Hypothalamus (tissue), 51 donors: ENCODE results near the gene REX1BD.
A peak's percentile ranks its signal among the peaks of the same experiment; 100 is the strongest.
"Not testable (repeated sequence)": the region's sequence is repeated elsewhere in the genome, so short reads cannot be mapped to it uniquely, and the experiment has no call there.

ENCODE experiments used
- DNase-seq, 51 donors: peaks; one replicate each; lab custom pipeline; 2025; lab: John Stamatoyannopoulos, UW

REX1BD gene

DNA sequence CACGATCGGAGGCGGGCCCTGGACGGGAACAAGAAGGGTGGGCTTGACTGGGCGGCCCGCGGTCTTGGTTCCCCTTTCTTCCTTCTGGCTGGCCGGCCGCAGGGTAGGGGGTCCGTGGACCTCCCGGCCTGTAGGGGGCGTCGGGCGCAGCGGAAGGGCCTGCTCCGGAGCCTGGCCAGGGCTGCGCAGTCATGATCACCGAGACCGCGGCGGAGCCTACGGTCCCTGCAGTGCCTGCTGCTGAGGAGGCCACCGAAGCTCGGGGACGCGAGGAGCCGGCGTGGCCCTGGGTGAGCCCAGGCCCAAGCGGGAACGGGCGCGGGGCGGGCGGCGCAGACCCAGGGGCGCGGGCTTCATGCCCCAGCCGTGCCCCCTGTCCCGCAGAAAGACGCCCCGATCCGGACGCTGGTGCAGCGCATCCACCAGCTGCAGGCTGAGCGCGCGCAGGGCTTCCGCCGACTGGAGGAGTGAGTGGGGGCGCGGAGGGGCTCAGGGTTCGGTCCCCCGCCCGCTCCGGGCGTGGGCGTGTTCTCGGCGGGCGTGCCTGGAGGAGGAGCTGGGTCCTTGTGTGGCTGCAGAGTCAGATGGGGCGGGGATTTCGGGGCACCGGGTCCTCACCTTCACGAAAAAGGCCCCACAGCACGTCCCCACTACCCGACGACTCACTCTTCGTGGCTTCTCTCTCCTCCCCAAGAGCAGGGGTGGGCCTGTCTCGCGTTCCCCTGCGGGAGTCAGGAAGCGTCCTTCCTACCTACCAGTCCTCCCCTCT lies at the start of gene REX1BD:
Gene REX1BD (plus strand): TSS at position 188 of the 769 bp plus-strand sequence. CDS start 4 bp downstream, at position 192.
- peak; percentile 23 to 88 (median 69) for DNase-seq

DNA sequence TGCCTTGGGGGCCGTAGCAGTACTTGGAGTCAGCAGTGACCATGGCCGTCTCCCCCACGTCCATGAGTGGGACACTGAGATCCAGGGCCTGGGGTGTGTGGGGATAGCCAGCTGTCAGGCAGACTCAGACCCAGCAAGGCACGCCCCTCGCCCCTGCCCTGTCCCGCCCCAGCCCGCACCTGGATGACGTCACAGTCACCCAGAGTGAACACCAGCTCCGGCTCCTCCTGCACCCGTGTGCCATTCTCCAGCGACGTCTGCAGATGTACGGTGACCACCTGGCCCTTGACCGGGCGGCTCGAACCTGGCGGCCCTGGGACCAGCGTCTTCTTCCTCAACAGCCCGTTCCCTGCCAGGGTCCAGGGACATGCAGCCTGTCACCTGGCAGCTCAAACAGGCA lies 49.2 kb upstream of the REX1BD start:
- DNase-seq = no peak

- DNase-seq = not testable (repeated sequence)
Measured at GRCh38 chr19:18540200-18540599, 48.4 kb upstream of the REX1BD start.

DNA sequence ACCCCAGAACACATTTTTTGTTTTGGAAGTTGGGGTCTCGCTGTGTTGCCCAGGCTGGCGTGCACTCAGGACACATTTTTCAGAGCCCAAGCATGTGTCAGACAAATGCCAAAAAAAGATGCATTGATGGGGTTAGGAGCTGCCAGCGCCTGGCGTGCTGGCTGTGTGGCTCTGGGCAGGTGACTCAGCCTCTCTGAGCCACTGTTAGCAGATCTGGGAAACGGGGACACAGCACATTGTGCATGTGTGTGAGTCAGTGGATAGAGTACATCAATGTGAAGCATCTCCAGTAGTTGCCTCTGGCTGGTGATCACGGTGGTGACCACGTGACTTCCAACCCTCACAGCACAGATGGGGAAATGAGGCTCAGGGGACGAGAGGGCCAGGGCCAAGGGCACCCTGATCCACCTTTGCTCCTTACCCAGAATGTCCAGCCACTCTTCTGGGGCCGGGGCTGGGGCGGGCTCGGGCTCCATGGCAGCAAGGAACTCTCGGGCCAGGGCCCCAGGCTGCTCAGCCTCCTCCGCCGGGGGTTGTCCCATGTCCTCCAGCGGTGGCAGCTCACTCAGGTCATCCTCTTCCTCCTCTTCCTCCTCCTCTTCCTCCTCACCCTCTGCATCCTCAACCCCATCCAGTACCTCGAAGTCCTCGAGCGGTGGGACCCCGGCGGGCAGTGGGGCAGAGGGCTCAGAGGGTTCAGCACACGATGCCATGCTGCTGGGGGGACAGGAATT lies 47.2 kb upstream of the REX1BD start:
- peak in 3 of 51 donors; percentile 5 to 63 (median 7) for DNase-seq

DNA sequence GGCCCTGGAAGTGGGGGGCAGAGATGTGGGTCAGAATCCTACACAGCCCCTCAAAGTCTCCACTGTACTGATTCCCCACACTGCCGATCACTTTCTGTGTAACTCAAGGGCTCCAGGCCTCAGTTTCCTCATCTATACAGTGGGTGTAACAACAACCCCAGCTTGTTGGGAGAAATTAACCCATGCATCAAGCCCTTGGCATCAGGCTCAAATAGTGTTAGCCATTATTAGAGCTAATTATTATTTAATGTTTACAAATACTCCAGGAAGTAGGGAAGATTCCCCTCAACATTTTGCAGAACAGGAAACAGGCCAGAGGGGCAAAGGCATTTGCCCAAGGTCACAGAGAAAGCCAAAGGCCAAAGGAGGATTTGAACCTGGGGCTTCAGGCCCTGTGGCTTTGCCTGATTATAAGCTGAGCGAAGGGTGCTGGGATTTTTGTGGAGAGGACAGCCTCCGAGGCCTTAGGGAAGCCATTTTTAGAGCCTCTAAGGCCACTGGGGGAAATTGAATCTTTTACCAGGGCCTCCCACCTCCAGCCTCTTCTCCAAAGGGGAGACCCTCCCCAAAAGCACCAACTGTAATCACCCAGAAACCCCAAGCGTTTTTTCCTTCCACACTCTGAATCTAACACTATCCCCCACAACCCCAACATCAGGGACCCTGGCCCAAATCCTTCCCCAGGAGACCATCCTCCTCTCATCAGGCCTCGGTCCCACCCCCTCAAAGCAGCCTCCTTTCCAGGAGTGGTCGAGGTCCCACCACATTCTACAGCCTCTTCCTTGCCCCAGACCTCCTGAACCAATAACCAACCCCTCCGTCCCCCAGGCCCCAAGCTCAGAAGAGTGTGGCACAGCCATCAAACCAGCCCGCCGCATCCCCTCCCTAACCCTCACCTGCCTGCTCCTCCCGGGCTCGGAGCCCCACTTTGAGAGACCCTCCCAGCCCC lies 46.3 kb upstream of the REX1BD start:
- DNase-seq = peak in 5 of 51 donors; percentile 31 to 62 (median 39)

DNA sequence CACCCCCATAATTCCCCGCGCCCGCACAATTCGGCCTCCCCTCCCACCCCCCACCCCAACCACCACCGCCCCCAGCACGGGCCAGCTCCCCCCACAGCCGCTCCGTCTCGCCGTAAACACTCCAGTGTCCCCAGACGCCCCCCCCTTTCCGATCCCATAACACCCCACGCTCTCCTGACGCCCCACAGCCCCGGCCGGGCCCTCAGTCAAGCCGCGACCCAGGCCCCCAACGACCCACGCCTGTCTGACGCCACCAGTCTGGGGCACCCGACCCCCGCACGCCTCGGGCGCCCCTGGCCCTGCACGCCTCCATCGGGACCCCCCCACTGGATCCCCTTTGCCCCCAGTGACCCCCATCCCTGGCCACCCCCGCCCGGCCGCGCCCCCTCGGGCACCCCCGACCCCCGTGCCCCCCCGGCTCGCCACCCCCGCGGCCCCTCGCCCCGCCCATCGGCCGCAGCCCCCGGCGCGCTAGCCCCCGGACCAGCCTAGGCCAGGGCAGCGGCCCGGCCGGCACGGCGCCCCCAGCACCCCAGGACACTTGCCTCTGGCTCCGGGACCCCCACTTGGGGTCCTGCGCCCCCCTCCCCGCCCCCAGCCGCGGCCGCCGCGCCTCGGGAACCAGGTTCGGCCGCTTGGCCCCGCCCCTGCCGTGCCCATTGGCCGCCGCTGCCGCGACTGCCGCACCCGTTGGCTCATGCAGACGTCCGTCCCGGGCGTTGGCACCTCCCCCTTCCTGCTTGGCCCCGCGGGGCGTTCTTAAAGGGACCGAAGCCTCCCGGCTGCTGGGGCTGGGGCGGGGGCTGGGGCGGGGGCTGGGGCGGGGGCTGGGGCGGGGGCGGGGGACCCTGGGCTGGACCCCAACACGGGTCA lies 45.4 kb upstream of the REX1BD start, which contains the start of gene FKBP8:
Gene FKBP8 (minus strand): TSS at position 633 of the 873 bp plus-strand sequence. CDS start 1,603 bp downstream, outside the sequence.
- peak; percentile 22 to 95 (median 86) for DNase-seq

DNA sequence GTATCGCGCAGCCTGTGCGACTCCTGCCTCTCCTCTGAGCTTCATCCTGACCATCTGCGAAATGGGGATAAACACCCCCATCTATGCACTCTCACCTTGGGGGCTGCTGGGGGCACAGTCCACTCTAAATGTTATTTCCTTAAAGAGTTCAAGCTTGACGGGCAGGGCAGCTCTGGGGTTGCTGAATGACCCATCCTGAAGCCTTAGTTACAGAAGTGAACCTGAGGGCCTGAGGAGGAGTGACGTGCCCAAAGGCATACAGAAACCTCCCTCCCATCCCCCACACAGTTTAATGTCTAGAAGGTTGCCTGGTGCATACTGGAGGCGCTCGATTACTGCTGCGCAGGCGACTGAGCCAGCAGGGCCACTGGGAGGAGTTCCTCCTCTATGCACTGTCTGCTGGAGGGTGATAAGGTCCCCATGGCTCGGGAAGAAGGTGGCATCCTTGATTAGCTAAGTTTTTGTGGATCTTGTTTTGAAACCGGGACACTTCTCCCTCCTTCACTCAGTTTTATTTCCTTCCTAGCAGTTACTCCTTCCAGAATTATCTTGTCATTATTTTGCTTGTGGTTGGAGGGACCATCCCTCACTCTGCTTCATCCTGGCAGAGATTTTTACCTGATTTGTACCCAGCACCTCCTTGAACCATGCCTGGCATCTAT lies 44.7 kb upstream of the REX1BD start:
- peak in 18 of 51 donors; percentile 3 to 40 (median 22) for DNase-seq

GRCh38 chr19:18551631-18552030 lies 37.0 kb upstream of the REX1BD start:
- no peak for DNase-seq

DNA sequence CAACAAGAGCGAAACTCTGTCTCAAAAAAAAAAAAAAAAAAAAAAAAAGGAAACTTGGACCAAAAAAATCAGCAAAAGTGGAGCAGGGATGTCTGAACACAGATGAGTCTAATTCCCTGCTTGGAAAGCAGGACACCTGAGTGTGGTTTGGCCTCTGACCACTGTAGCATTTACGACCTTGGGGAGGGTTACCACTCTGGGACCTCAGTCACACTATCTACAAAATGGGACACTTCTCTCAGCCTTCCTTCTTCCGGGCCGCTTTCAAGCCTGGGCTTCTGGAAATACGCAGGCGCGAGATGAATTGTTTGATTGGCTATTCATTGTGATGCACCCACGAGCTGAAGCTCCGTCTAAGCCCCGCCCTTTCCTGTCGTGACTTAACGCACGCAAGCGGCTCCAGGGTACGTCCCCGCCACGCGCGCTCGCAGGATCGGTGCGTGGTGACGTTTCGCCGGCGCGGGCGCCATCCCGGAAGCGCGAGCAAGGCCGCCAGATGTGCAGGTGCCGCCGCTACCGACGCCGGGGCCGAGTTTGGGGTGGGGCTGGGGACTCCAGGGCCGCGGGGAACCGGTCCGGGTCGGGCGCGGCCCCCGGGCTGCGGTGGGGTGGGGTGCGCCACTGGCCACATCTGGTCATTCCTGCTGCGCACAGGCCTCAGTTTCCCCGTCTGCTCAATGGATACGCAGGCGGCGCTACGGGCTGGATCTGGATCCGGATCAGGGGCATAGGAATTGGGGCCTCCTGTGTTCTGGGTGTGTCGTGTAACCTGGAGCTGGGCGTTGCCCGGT lies 31.0 kb upstream of the REX1BD start, which contains the start of gene KXD1:
Gene KXD1 (plus strand): TSS at position 460 of the 791 bp plus-strand sequence. CDS start 4,187 bp downstream, outside the sequence.
- DNase-seq = peak; percentile 50 to 98 (median 94)

DNA sequence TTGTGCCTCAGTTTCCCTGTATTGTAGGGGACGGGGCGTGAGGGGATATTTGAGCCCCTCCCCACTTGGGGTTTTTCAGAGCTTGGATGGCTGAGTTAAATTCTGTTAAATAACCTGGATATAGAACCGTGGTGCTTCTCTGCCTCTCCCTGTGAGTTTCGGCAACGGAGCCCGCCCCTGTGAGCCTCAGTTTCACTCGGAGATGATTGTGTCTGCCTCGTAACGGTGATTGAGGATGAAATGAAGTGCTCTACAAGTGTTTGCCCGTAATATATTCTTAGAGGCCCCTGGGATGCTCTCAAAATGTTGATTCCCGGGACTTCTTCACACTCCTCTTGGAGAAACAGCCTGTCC lies 30.4 kb upstream of the REX1BD start:
- peak in 1 of 51 donors; percentile 18 for DNase-seq

GRCh38 chr19:18558604-18559003 lies 30.0 kb upstream of the REX1BD start:
- no peak for DNase-seq

GRCh38 chr19:18559685-18560084 lies 28.9 kb upstream of the REX1BD start:
- no peak for DNase-seq

- no peak for DNase-seq
Measured at GRCh38 chr19:18562086-18562485, 26.5 kb upstream of the REX1BD start.

DNA sequence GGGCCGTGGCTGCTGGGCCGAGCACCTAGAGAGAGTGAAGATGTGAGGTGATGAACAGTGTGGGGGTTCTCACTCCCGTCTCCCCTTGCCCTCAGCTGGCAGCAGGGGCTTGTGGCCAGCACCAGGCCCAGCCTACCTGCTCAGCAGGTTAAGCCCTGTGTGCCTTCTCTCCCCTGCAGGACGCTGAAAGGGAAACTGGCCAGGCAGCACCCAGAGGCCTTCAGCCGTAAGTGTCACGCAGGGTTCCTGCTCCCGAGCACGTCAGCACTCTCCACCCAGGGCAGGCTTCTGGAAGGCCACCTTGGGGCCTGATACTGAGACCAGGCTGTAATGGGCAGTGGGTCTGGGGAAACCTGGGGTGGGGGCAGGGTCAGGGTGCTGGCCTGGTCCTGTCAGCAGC lies 21.6 kb upstream of the REX1BD start:
- no peak for DNase-seq

DNA sequence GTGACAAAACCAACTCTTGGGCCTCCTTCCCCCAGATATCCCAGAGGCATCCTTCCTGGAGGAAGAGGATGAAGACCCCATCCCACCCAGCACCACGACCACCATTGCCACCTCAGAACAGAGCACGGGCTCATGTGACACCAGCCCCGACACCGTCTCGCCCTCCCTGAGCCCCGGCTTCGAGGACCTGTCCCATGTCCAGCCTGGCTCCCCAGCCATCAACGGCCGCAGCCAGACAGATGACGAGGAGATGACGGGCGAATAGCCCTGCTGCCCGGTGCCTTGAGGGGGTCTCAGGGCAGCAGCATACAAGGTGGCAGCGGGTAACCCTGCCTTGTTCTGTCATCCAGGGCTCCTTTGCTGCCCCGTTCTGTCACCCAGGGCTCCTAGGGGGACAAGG lies 20.2 kb upstream of the REX1BD start:
- no peak for DNase-seq

- peak; percentile 43 to 99 (median 96) for DNase-seq
Measured at GRCh38 chr19:18571564-18572344, 16.8 kb upstream of the REX1BD start, which contains the start of gene UBA52. UBA52 (plus strand) TSS chr19:18571857; CDS start chr19:18573301, 1,444 bp downstream.

- no peak for DNase-seq
Measured at GRCh38 chr19:18574691-18575291, 13.8 kb upstream of the REX1BD start.
